ENCODE data around the gene MEP1B. TPM values are rescaled to one million over a fixed set of nuclear protein-coding genes. Genes with fewer than 3 reads are reported as not detected.

MEP1B gene
- total RNA-seq, 1 donor: not detected

DNA sequence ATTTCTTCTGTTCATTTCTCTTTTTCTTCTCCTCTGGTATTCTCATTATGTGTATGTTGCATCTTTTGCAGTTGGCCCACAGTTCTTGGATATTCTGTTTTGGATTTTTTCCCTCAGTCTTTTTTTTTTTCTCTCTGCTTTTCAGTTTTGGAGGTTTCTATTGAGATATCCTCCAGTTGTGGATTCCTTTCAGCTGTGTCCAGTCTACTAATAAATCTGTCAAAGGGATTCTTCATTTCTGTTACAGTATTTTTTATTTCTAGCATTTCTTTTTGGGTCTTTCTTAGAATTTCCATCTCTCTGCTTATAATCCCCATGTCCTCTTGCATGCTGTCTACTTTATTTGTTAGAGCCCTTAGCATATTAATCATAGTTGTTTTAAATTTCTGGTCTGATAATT is 6.3 kb upstream of the MEP1B start:
- H3K4me3 ChIP-seq (ENCODE audit: low read depth, low read length): no peak overlapping the region
- no peak for DNase-seq (ENCODE audit: low read depth)
- TF ChIP-seq, protein P1, sequence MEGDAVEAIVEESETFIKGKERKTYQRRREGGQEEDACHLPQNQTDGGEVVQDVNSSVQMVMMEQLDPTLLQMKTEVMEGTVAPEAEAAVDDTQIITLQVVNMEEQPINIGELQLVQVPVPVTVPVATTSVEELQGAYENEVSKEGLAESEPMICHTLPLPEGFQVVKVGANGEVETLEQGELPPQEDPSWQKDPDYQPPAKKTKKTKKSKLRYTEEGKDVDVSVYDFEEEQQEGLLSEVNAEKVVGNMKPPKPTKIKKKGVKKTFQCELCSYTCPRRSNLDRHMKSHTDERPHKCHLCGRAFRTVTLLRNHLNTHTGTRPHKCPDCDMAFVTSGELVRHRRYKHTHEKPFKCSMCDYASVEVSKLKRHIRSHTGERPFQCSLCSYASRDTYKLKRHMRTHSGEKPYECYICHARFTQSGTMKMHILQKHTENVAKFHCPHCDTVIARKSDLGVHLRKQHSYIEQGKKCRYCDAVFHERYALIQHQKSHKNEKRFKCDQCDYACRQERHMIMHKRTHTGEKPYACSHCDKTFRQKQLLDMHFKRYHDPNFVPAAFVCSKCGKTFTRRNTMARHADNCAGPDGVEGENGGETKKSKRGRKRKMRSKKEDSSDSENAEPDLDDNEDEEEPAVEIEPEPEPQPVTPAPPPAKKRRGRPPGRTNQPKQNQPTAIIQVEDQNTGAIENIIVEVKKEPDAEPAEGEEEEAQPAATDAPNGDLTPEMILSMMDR (IDR thresholded peaks at IDR 0.05; ENCODE audit: insufficient read depth, low read length): no peak

DNA sequence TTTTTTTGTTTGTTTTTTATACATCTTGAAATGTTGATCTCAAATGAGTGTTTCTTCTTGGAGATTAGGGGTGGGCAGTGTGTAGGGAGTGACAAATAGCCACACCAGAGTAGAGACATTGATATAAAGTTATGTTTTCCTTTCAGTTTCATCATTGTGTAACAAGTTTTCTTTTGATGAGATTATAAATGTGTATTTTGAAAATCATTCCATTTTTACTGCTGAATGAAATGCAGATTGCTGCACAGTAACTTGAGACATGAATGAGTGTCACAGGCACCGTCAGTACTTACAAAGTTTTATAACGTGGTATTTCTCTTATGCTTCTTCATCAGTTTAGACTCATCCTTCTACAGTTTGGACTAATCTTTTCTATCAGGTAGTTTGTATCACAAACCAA is 370 bp downstream of the MEP1B start:
- no peak overlapping the region for H3K4me3 ChIP-seq (ENCODE audit: low read depth, low read length)
- DNase-seq (ENCODE audit: low read depth): no peak
- TF ChIP-seq, protein P1 (IDR thresholded peaks at IDR 0.05; ENCODE audit: insufficient read depth, low read length): no peak

DNA sequence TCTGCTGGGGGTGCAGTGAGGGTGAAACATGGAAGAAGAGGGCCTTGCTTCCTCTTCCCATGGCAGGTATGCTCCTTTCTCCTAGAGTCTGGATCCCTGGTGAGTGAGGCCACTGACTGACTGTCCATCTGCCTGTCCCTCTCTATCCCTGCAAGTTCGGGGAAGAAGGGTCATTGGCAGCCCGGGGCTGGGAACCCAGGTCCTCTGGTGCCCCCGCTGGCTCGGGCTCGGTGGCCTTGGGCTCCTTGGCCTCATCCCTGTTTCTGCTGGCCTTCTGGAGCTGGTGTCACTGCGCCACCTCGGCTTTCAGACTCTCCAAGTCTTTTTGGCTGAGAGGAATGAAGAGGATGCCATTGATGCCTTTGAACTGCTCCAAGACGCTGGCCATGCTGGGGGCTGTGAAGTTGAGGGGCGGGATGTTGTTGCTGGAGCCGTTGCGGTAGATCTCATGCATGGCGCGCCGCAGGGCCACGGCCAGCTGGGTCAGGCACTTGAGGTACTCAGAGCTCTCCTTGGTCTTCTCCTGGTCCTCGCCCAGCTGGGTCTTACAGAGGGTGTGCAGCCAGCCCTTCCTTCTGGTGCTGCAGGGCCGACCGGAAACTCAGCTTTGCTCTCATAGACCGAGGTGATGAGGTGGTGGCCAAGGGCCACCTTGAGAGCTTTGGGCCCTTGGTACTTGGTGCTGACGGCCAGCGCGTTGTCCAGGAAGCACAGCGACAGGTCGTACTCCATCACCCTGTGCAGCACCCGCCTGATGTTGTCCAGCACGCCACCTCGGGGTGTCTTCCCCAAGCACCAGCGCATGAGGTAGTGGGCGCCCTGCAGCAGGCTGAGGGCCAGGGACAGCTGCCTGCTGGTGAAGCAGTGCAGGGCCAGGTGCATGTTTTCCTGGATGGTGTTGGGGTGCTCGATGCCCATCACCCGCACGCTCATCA is 6.3 kb downstream of the MEP1B start:
- DNase-seq (ENCODE audit: low read depth): no peak
- no peak overlapping the region for H3K4me3 ChIP-seq (ENCODE audit: low read depth, low read length)
- TF ChIP-seq, protein P1 (IDR thresholded peaks at IDR 0.05; ENCODE audit: insufficient read depth, low read length): no peak

DNA sequence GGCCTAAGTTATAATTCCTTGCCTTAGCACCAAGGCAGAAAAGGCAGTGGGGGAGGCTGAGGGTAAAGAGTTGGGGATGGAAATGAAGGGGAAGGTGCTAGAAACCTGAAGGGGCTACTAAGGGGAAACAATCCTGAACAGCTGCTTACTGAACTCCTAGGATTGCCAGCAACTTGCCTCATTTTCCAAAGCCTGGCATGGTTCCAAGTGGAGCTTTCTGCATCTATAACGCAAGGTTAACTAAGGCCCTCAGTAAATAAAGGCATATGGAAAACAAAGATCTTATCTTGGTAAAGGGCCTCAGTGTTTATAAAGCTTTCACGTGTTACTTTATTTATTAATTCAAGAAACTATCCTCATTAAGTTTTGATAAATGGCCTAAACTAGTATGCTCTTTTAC is 10.9 kb downstream of the MEP1B start:
- TF ChIP-seq, protein P1 (IDR thresholded peaks at IDR 0.05; ENCODE audit: insufficient read depth, low read length): no peak
- no peak for DNase-seq (ENCODE audit: low read depth)

DNA sequence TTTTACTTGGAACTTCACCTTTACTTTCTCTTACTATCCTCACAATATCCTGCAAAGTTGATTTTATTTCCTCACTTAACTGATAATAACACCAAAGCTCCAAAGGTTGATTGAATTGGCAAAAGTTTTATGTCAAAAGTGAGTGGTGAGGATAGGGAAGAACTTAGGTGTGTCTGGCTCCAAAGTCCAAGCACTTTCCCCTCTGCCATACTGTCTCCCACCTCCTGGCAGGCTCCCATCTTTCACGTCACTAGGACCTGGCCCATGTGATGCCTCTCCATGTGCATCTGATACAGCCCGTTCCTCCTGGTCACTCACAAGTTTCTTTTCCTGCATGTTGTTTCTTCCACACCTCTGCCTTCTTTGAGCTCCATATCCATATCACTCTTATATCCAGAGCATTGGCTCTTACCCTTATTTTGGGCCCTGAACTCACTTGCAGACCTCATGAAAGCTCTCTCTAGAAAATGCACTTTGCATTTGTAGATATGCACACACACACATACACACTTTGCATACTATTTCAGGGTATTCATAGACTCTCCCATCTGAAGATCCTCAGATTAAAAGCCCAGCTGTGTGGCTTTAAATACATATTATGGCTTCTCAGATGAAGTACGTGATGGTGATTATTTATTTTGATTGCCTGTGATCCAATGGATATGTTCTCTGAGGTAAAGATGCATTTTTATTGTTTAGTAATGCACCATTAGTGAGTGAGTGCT is 12.3 kb downstream of the MEP1B start:
- DNase-seq (ENCODE audit: low read depth): no peak
- TF ChIP-seq, protein P1 (IDR thresholded peaks at IDR 0.05; ENCODE audit: insufficient read depth, low read length): no peak
- H3K4me3 ChIP-seq (ENCODE audit: low read depth, low read length): no peak overlapping the region

More for the DNA sequence above, 10.9 kb downstream of the MEP1B start:
- H3K4me3 ChIP-seq (ENCODE audit: low read depth, low read length): no peak overlapping the region

DNA sequence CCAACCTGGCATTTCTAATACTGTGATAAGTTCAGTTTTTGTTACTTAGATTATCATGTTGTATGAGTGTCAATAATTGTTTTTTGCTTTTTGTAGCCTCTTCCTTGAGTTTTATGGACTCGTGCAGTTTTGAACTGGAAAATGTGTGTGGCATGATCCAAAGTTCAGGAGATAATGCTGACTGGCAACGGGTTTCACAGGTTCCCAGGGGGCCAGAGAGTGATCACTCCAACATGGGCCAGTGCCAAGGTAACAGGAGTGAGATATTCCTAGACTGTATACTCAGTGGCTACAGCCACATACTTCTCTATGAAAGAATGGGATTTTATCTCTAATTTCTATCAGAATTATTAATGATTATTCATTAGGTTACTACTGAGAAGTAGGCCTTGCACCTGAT is 18.2 kb downstream of the MEP1B start:
- DNase-seq (ENCODE audit: low read depth): no peak
- TF ChIP-seq, protein P1 (IDR thresholded peaks at IDR 0.05; ENCODE audit: insufficient read depth, low read length): no peak
- no peak overlapping the region for H3K4me3 ChIP-seq (ENCODE audit: low read depth, low read length)
